HepG2 (cell line): ENCODE measurements around the gene RNFT2. TPM values are rescaled to one million over a fixed set of nuclear protein-coding genes. Genes with fewer than 3 reads are reported as not detected.

ENCODE experiments used
- ATAC-seq: fragments of 200-7000 bp; cut with Tn5 transposase; 3 replicates; pipeline ENCODE4 v1.9.1; 2020; ENCODE audit warnings: mild to moderate bottlenecking, moderate library complexity
- BruUV-seq: library from RNA; stranded (reverse); fragments of 400-500 nt; replicated peaks from 2 replicates; lab custom pipeline; 2021; lab: Mats Ljungman, UMichigan
- CTCF ChIA-PET: fragments of 300-600 bp; formaldehyde crosslinking; extraction: SDS; loops from one replicate; lab custom pipeline; 2021; ENCODE audit warnings: low total read pairs, inconsistent platforms, low intra/inter-chr PET ratio; lab: Yijun Ruan, JAX
- POLR2A ChIA-PET: fragments of 350-600 bp; sonication (Branson Sonifier 250); formaldehyde crosslinking; loops from one replicate; lab custom pipeline; 2020; ENCODE audit warnings: antibody characterized with exemption, inconsistent platforms; lab: Yijun Ruan, JAX
- DNase-seq: peaks from one replicate; pipeline ENCODE4 v3.0.0-alpha.2; 2015; ENCODE audit warnings: low spot score
- FAIRE-seq: peaks from 3 replicates; lab custom pipeline; 2011; peaks lifted over from hg19 to GRCh38; lab: Jason Lieb, UNC
- H2AFZ ChIP-seq: one replicate; pipeline ENCODE4 v1.6.1; 2011; ENCODE audit warnings: low read length, inconsistent platforms
- H3K27ac ChIP-seq: fragments of 300-600 bp; 3 replicates; pipeline ENCODE4 v1.8.0; 2011; ENCODE audit warnings: mixed run types, mild to moderate bottlenecking, mixed read lengths, low read length, inconsistent platforms; ENCODE audit not compliant: insufficient read depth; ENCODE audit errors: extremely low read length
- H3K27me3 ChIP-seq, 2 experiments: fragments of 200-600 bp in 1 of 2; 2 replicates in 1 of 2; 3 replicates in 1 of 2; pipeline versions ENCODE4 v1.6.0 to v1.8.0; 2011; ENCODE audit warnings: low read length in 2 of 2, mild to moderate bottlenecking in 2 of 2, moderate library complexity in 2 of 2, inconsistent platforms in 1 of 2; ENCODE audit not compliant: insufficient read depth in 2 of 2, control insufficient read depth in 1 of 2
- H3K36me3 ChIP-seq, 2 experiments: fragments of 200-600 bp in 1 of 2; replicated peaks in 1 of 2; 2 replicates in 1 of 2; 3 replicates in 1 of 2; pipeline versions ENCODE4 v1.5.1 to v1.8.0; 2011; ENCODE audit warnings: low read length in 2 of 2, inconsistent platforms in 1 of 2; ENCODE audit not compliant: insufficient read depth in 2 of 2, control insufficient read depth in 1 of 2
- H3K4me1 ChIP-seq: 2 replicates; pipeline ENCODE4 v1.5.1; 2012; ENCODE audit warnings: low read length, inconsistent platforms; ENCODE audit not compliant: insufficient read depth
- H3K4me2 ChIP-seq: 2 replicates; pipeline ENCODE4 v1.6.0; 2011; ENCODE audit warnings: low read depth, low read length, inconsistent platforms
- H3K4me3 ChIP-seq, 3 experiments: fragments of 200-600 bp in 1 of 3; sonication (generic), shearing (Covaris generic) in 1 of 3; replicated peaks in 1 of 3; 2 replicates each; pipeline ENCODE4 v1.5.1; 2011 to 2016; ENCODE audit warnings: low read length in 3 of 3, inconsistent platforms in 2 of 3, low read depth in 2 of 3, mild to moderate bottlenecking in 2 of 3, control low read depth in 1 of 3, mixed read lengths in 1 of 3; ENCODE audit not compliant: insufficient read depth in 1 of 3
- H3K79me2 ChIP-seq: one replicate; pipeline ENCODE4 v1.6.1; 2011; ENCODE audit warnings: low read length, inconsistent platforms; ENCODE audit not compliant: insufficient read depth
- H3K9ac ChIP-seq: 2 replicates; pipeline ENCODE4 v1.6.0; 2011; ENCODE audit warnings: mild to moderate bottlenecking, low read depth, low read length, inconsistent platforms; ENCODE audit not compliant: insufficient read depth
- H3K9me3 ChIP-seq: 2 replicates; pipeline ENCODE4 v1.5.1; 2012; ENCODE audit warnings: mild to moderate bottlenecking, low read length
- H4K20me1 ChIP-seq: 2 replicates; pipeline ENCODE4 v1.6.0; 2011; ENCODE audit warnings: inconsistent platforms, mild to moderate bottlenecking, low read length, moderate library complexity; ENCODE audit not compliant: insufficient read depth
- AKNA ChIP-seq: sonication (generic); formaldehyde crosslinking; IDR thresholded peaks from 2 replicates; pipeline ENCODE4 v1.4.0; 2020; ENCODE audit warnings: missing genetic modification reagents, borderline replicate concordance
- ATF7-NPFF ChIP-seq: sonication (generic); formaldehyde crosslinking; IDR thresholded peaks from 2 replicates; pipeline ENCODE4 v1.8.1; 2023; ENCODE audit warnings: mild to moderate bottlenecking, low read depth, missing genetic modification reagents, moderate library complexity
- FOXK1 ChIP-seq: sonication (generic); formaldehyde crosslinking; IDR thresholded peaks from 2 replicates; pipeline ENCODE4 v1.4.0; 2020; ENCODE audit warnings: low read depth, missing genetic modification reagents, borderline replicate concordance
- HCFC1 ChIP-seq: fragments of 150-350 bp; IDR thresholded peaks from 2 replicates; pipeline ENCODE4 v1.6.1; 2014; ENCODE audit warnings: low read depth, low read length
- HMGA1 ChIP-seq: sonication (generic); formaldehyde crosslinking; conservative IDR thresholded peaks from 2 replicates; pipeline ENCODE4 v1.4.0; 2020; ENCODE audit warnings: missing genetic modification reagents
- MED1 ChIP-seq: sonication (generic); formaldehyde crosslinking; IDR thresholded peaks from 2 replicates; pipeline ENCODE4 v1.4.0; 2020; ENCODE audit warnings: missing genetic modification reagents
- MEIS1 ChIP-seq: sonication (generic); formaldehyde crosslinking; IDR thresholded peaks from 2 replicates; pipeline ENCODE4 v1.9.0; 2021; ENCODE audit warnings: mild to moderate bottlenecking, missing genetic modification reagents, moderate library complexity, borderline replicate concordance
- PITX1 ChIP-seq: sonication (generic); formaldehyde crosslinking; IDR thresholded peaks from 2 replicates; pipeline ENCODE4 v1.5.1; 2020; ENCODE audit warnings: mild to moderate bottlenecking, missing genetic modification reagents
- SPEN ChIP-seq: sonication (generic); formaldehyde crosslinking; IDR thresholded peaks from 2 replicates; pipeline ENCODE4 v1.5.1; 2020; ENCODE audit warnings: low read depth, mild to moderate bottlenecking, missing genetic modification reagents
- ZNF335 ChIP-seq: sonication (generic); formaldehyde crosslinking; IDR thresholded peaks from 2 replicates; pipeline ENCODE4 v1.4.0; 2020; ENCODE audit warnings: missing genetic modification reagents
- ZNF34 ChIP-seq: sonication (generic); formaldehyde crosslinking; IDR thresholded peaks from 2 replicates; pipeline ENCODE4 v1.4.0; 2020; ENCODE audit warnings: mild to moderate bottlenecking, missing genetic modification reagents, borderline replicate concordance
- ZNF562 ChIP-seq: sonication (generic); formaldehyde crosslinking; IDR thresholded peaks from 2 replicates; pipeline ENCODE4 v1.8.0; 2022; ENCODE audit warnings: missing genetic modification reagents, borderline replicate concordance
- ZNF574 ChIP-seq: sonication (generic); formaldehyde crosslinking; IDR thresholded peaks from 2 replicates; pipeline ENCODE4 v1.4.0; 2020; ENCODE audit warnings: missing genetic modification reagents
- ZNF672 ChIP-seq: sonication (generic); formaldehyde crosslinking; IDR thresholded peaks from 2 replicates; pipeline ENCODE4 v1.8.1; 2022; ENCODE audit warnings: missing genetic modification reagents
- ZNF75D ChIP-seq: sonication (generic); formaldehyde crosslinking; IDR thresholded peaks from 2 replicates; pipeline ENCODE4 v1.8.1; 2023; ENCODE audit warnings: missing genetic modification reagents, mild to moderate bottlenecking, borderline replicate concordance
- WGBS: methylation state at CpG from one replicate; pipeline ENCODE4 v1.1.6; 2017; ENCODE audit warnings: low lambda C conversion rate; 5-methylcytosine and 5-hydroxymethylcytosine counted together
- in situ Hi-C: cut with HindIII; loops from 2 replicates; pipeline ENCODE4 v1.10.0; 2017; ENCODE audit warnings: low pct_unique_long_range_greater_than_20kb; ENCODE audit not compliant: extremely low pct_ligation_motif_present
- intact Hi-C: fragments of 100-400 bp; cut with micrococcal nuclease; formaldehyde crosslinking; loops from one replicate; pipeline ENCODE4 v1.10.0; 2022; ENCODE audit not compliant: unreplicated experiment
- polyA plus RNA-seq, 8 experiments: library from polyadenylated mRNA; depleted of rRNA in 3 of 8; stranded (reverse) in 7 of 8; unstranded in 1 of 8; fragments of >200 nt; fragmentation: Illumina TruSeq in 4 of 8; extraction: Trizol in 4 of 8; gene quantifications; 2 replicates each; pipeline versions ENCODE4 v1.2.1 to v1.2.3, GENCODE V29; 2011 to 2016; ENCODE audit warnings: low read depth in 4 of 8, missing spikeins in 1 of 8, mixed read lengths in 1 of 8; ENCODE audit not compliant: insufficient read depth in 1 of 8
- total RNA-seq, 5 experiments: library from RNA; depleted of rRNA; stranded (reverse); fragments of >200 nt; fragmentation: Illumina TruSeq; extraction: Trizol; gene quantifications; 2 replicates each; pipeline ENCODE4 v1.2.3, GENCODE V29; 2016; ENCODE audit warnings: low read depth in 1 of 5

The RNFT2 gene
- total and polyA plus RNA-seq, 2 of the 13 experiments (the other 11 are each of a cell fraction or from before 2014, with no cell fraction given), result 3.3 to 8.3 TPM

GRCh38 chr12:116896411-116896924 is 158.4 kb downstream of the RNFT2 start:
- CTCF ChIA-PET, result no interaction called here
- no TSS peak for BruUV-seq
- POLR2A ChIA-PET, result interaction anchor here (1.0 kb wide), 1 partner anchor 12 kb away, joined by 3 read pairs; no protein-coding TSS in a partner anchor

GRCh38 chr12:116897476-116897875 is 159.4 kb downstream of the RNFT2 start:
- FAIRE-seq, result no peak
- no peak for ATAC-seq
- Histone ChIP-seq H3K4me3 (no peak overlapping the region), H3K36me3 (no peaks in the 10 kb centered on the region), H4K20me1 (no peaks in the 10 kb centered on the region), H3K27me3 (peaks cover 0 to 5% of the 10 kb centered on the region in 2 experiments; a peak in 2 of 5 replicates), H2AFZ (no peak overlapping the region), H3K4me1 (no peaks in the 10 kb centered on the region), H3K27ac (no peak overlapping the region), H3K9me3 (no peaks in the 10 kb centered on the region), H3K4me2 (no peak overlapping the region), H3K9ac (no peak overlapping the region), H3K79me2 (no peaks in the 10 kb centered on the region)
- ChIA-PET POLR2A (no interaction called here), CTCF (no interaction called here)
- in situ Hi-C loops, result no loop called here
- no peak for DNase-seq
- intact Hi-C loops, result no loop called here
- 42% methylated on average over 4 of the region's 4 CpGs for whole genome bisulfite sequencing
- BruUV-seq, result no TSS peak
- TF ChIP-seq AKNA (CRISPR knock-in tag) (no peak), HCFC1 (no peak), ZNF75D (CRISPR knock-in tag) (no peak), SPEN (CRISPR knock-in tag) (no peak), MED1 (CRISPR knock-in tag) (no peak), ZNF335 (no peak), ZNF672 (CRISPR knock-in tag) (no peak), ZNF574 (CRISPR knock-in tag) (no peak)

More at GRCh38 chr12:116896411-116896924, 158.4 kb downstream of the RNFT2 start:
- no peak overlapping the region for H3K4me2 ChIP-seq
- no peak for TF ChIP-seq FOXK1 (CRISPR knock-in tag)
- no peak for TF ChIP-seq ZNF562 (CRISPR knock-in tag)
- no peak for TF ChIP-seq PITX1 (CRISPR knock-in tag)
- no peak for TF ChIP-seq MEIS1
- TF ChIP-seq ZNF34 (CRISPR knock-in tag), result no peak
- TF ChIP-seq ATF7-NPFF (CRISPR knock-in tag), result no peak
- TF ChIP-seq HMGA1 (CRISPR knock-in tag), result no peak
- in situ Hi-C loops (no loop called here), intact Hi-C loops (no loop called here)
- H3K27me3 ChIP-seq, result peaks cover 0 to 5% of the 10 kb centered on the region in 2 experiments; a peak in 2 of 5 replicates
- H3K79me2 ChIP-seq, result no peaks in the 10 kb centered on the region
- H3K9ac ChIP-seq, result no peak overlapping the region
- H3K36me3 ChIP-seq, result no peaks in the 10 kb centered on the region
- no peaks in the 10 kb centered on the region for H4K20me1 ChIP-seq
- H3K9me3 ChIP-seq, result no peaks in the 10 kb centered on the region
- no peak overlapping the region for H3K4me3 ChIP-seq
- H2AFZ ChIP-seq, result no peak overlapping the region
- FAIRE-seq, result no peak
- H3K27ac ChIP-seq, result no peak overlapping the region
- WGBS, result 18% methylated on average over 6 of the region's 7 CpGs
- no peaks in the 10 kb centered on the region for H3K4me1 ChIP-seq
- ATAC-seq, result no peak
- DNase-seq, result no peak
